Keratinocyte (primary cell): Measurements from ENCODE around the gene PLXNA1. TPM values are rescaled to one million over a fixed set of nuclear protein-coding genes. Genes with fewer than 3 reads are reported as not detected.

Experiments
- DNase-seq: peaks from one replicate; pipeline ENCODE4 v3.0.0-alpha.2; 2011; ENCODE audit warnings: low read depth, missing footprints, low spot score
- FAIRE-seq: peaks from 2 replicates; lab custom pipeline; 2011; peaks lifted over from hg19 to GRCh38; lab: Jason Lieb, UNC
- H2AFZ ChIP-seq: 2 replicates; pipeline ENCODE4 v1.6.0; 2012; ENCODE audit warnings: low read length, control low read depth, inconsistent platforms; ENCODE audit not compliant: control insufficient read depth
- H3K27ac ChIP-seq: 2 replicates; pipeline ENCODE4 v1.5.1; 2011; ENCODE audit warnings: low read length; ENCODE audit not compliant: control insufficient read depth, insufficient read depth
- H3K27me3 ChIP-seq: 3 replicates; pipeline ENCODE4 v1.6.0; 2011; ENCODE audit warnings: low read length; ENCODE audit not compliant: control insufficient read depth, insufficient read depth; ENCODE audit errors: extremely low read depth
- H3K36me3 ChIP-seq, 2 experiments: 2 replicates in 1 of 2; 3 replicates in 1 of 2; pipeline ENCODE4 v1.5.1; 2011; ENCODE audit warnings: low read length in 2 of 2, mild to moderate bottlenecking in 1 of 2; ENCODE audit not compliant: control insufficient read depth in 2 of 2, insufficient read depth in 2 of 2; ENCODE audit errors: extremely low read depth in 1 of 2
- H3K4me1 ChIP-seq: 3 replicates; pipeline ENCODE4 v1.5.1; 2011; ENCODE audit warnings: low read length; ENCODE audit not compliant: control insufficient read depth, insufficient read depth; ENCODE audit errors: extremely low read depth
- H3K4me2 ChIP-seq: 3 replicates; pipeline ENCODE4 v1.6.0; 2011; ENCODE audit warnings: low read depth, low read length; ENCODE audit not compliant: control insufficient read depth, insufficient read depth; ENCODE audit errors: extremely low read depth
- H3K4me3 ChIP-seq, 3 experiments: fragments of 200-600 bp in 1 of 3; sonication (generic) in 1 of 3; 2 replicates in 2 of 3; 3 replicates in 1 of 3; pipeline ENCODE4 v1.5.1; 2011 to 2016; ENCODE audit warnings: low read length in 3 of 3, mild to moderate bottlenecking in 3 of 3, control low read depth in 2 of 3, inconsistent platforms in 1 of 3, low read depth in 1 of 3, mixed read lengths in 1 of 3, mixed run types in 1 of 3, moderate library complexity in 1 of 3; ENCODE audit not compliant: control insufficient read depth in 2 of 3, insufficient read depth in 2 of 3; ENCODE audit errors: extremely low read depth in 1 of 3
- H3K79me2 ChIP-seq: 2 replicates; pipeline ENCODE4 v1.6.0; 2012; ENCODE audit warnings: low read length; ENCODE audit not compliant: control insufficient read depth, insufficient read depth
- H3K9ac ChIP-seq: 3 replicates; pipeline ENCODE4 v1.6.0; 2011; ENCODE audit warnings: low read length; ENCODE audit not compliant: control insufficient read depth, insufficient read depth; ENCODE audit errors: extremely low read depth
- H3K9me1 ChIP-seq: 3 replicates; pipeline ENCODE4 v1.6.0; 2011; ENCODE audit warnings: low read length; ENCODE audit not compliant: control insufficient read depth, insufficient read depth; ENCODE audit errors: extremely low read depth
- H3K9me3 ChIP-seq: 2 replicates; pipeline ENCODE4 v1.5.1; 2012; ENCODE audit warnings: low read depth, low read length; ENCODE audit not compliant: control insufficient read depth
- H4K20me1 ChIP-seq: 3 replicates; pipeline ENCODE4 v1.6.0; 2011; ENCODE audit warnings: low read length; ENCODE audit not compliant: control insufficient read depth, insufficient read depth; ENCODE audit errors: extremely low read depth
- CTCF ChIP-seq, 3 experiments: IDR thresholded peaks in 1 of 3; conservative IDR thresholded peaks in 1 of 3; optimal IDR thresholded peaks in 1 of 3; 2 replicates in 2 of 3; 3 replicates in 1 of 3; pipeline versions ENCODE3 to v1.5.1; 2011; ENCODE audit warnings: low read length in 3 of 3, mild to moderate bottlenecking in 3 of 3, moderate library complexity in 2 of 3, control low read depth in 1 of 3, inconsistent platforms in 1 of 3; ENCODE audit not compliant: insufficient read depth in 2 of 3; ENCODE audit errors: extremely low read depth in 1 of 3
- EZH2 ChIP-seq: IDR thresholded peaks from one replicate; pipeline ENCODE4 v1.6.1; 2012; ENCODE audit warnings: inconsistent platforms, mild to moderate bottlenecking, low read length, moderate library complexity
- dilution Hi-C: fragments of 300-500 bp; cut with MboI; formaldehyde crosslinking; loops from one replicate; pipeline ENCODE4 v1.7.0; 2020; ENCODE audit warnings: low sequenced_read_pairs; ENCODE audit not compliant: extremely low pct_ligation_motif_present
- polyA plus RNA-seq, 5 experiments: library from polyadenylated mRNA; depleted of rRNA in 3 of 5; stranded (reverse) in 3 of 5; stranded (forward) in 1 of 5; unstranded in 1 of 5; fragments of >200 nt; gene quantifications; 1 replicate in 1 of 5; 2 replicates in 3 of 5; 3 replicates in 1 of 5; pipeline versions ENCODE4 v1.2.1 to v1.2.3, GENCODE V29; 2011 to 2012; ENCODE audit warnings: missing spikeins in 2 of 5, low read depth in 1 of 5, low replicate concordance in 1 of 5

Gene PLXNA1
- polyA plus RNA-seq, 1 donor (not counting 4 experiments of a cell fraction or from before 2014, with no cell fraction given) = 38.4 TPM

- peak in 1 of 3 experiments; percentile 15 for TF ChIP-seq CTCF (optimal IDR thresholded peaks at IDR 0.05 in 1 of 3, IDR thresholded peaks at IDR 0.05 in 1 of 3, conservative IDR thresholded peaks at IDR 0.05 in 1 of 3; ENCODE audit: extremely low read depth in 1 of 3, insufficient read depth in 2 of 3, low read length in 3 of 3)
- no peak for TF ChIP-seq EZH2
- H3K27ac ChIP-seq = no peak overlapping the region
- H3K27me3 ChIP-seq = no peaks in the 10 kb centered on the region
- FAIRE-seq (no peak), DNase-seq (no peak)
- no peaks in the 10 kb centered on the region for H4K20me1 ChIP-seq
- dilution Hi-C loops = no loop called here
- H3K9ac ChIP-seq = no peak overlapping the region
- H2AFZ ChIP-seq = no peak overlapping the region
- H3K79me2 ChIP-seq = no peaks in the 10 kb centered on the region
- H3K36me3 ChIP-seq = peaks cover 0 to 7% of the 10 kb centered on the region in 2 experiments
- H3K4me1 ChIP-seq = no peaks in the 10 kb centered on the region
- no peak overlapping the region for H3K4me2 ChIP-seq
- H3K9me3 ChIP-seq = no peaks in the 10 kb centered on the region
- no peak overlapping the region for H3K4me3 ChIP-seq
- H3K9me1 ChIP-seq = peaks cover 2% of the 10 kb centered on the region
Observed at GRCh38 chr3:126945171-126945721, 37.7 kb upstream of the PLXNA1 start.

GRCh38 chr3:126945891-126946290 is 37.0 kb upstream of the PLXNA1 start:
- Histone ChIP-seq H2AFZ (no peak overlapping the region), H3K36me3 (peaks cover 0 to 7% of the 10 kb centered on the region in 2 experiments), H3K4me2 (no peak overlapping the region), H4K20me1 (no peaks in the 10 kb centered on the region), H3K9me1 (peaks cover 2% of the 10 kb centered on the region), H3K4me1 (no peaks in the 10 kb centered on the region), H3K9me3 (no peaks in the 10 kb centered on the region), H3K27ac (no peak overlapping the region), H3K4me3 (no peak overlapping the region), H3K79me2 (no peaks in the 10 kb centered on the region), H3K27me3 (no peaks in the 10 kb centered on the region), H3K9ac (no peak overlapping the region)
- DNase-seq (no peak), FAIRE-seq (no peak)
- no peak for TF ChIP-seq EZH2
- dilution Hi-C loops = no loop called here

GRCh38 chr3:126946405-126946804 is 36.5 kb upstream of the PLXNA1 start:
- DNase-seq (no peak), FAIRE-seq (no peak)
- no peak overlapping the region for H3K9ac ChIP-seq
- H4K20me1 ChIP-seq = no peaks in the 10 kb centered on the region
- H3K4me3 ChIP-seq = no peak overlapping the region
- H3K9me1 ChIP-seq = peaks cover 2% of the 10 kb centered on the region
- no peaks in the 10 kb centered on the region for H3K27me3 ChIP-seq
- no peaks in the 10 kb centered on the region for H3K4me1 ChIP-seq
- H2AFZ ChIP-seq = no peak overlapping the region
- H3K79me2 ChIP-seq = no peaks in the 10 kb centered on the region
- H3K27ac ChIP-seq = no peak overlapping the region
- no peak overlapping the region for H3K4me2 ChIP-seq
- no peaks in the 10 kb centered on the region for H3K9me3 ChIP-seq
- peaks cover 0 to 7% of the 10 kb centered on the region in 2 experiments for H3K36me3 ChIP-seq
- dilution Hi-C loops = no loop called here
- TF ChIP-seq EZH2 (no peak), CTCF (optimal IDR thresholded peaks at IDR 0.05 in 1 of 3, IDR thresholded peaks at IDR 0.05 in 1 of 3, conservative IDR thresholded peaks at IDR 0.05 in 1 of 3; ENCODE audit: extremely low read depth in 1 of 3, insufficient read depth in 2 of 3, low read length in 3 of 3) (no peak)
